HEK293 (cell line): Measurements from ENCODE around the gene LRRFIP1.
A peak's percentile ranks its signal among the peaks of the same experiment; 100 is the strongest.

Source experiments
- CTCF ChIA-PET: fragments of 350-600 bp; formaldehyde crosslinking; extraction: SDS; loops from one replicate; lab custom pipeline; 2021; ENCODE audit warnings: antibody characterized with exemption; lab: Yijun Ruan, JAX
- POLR2A ChIA-PET: fragments of 300-600 bp; formaldehyde crosslinking; extraction: SDS; loops from one replicate; lab custom pipeline; 2020; ENCODE audit warnings: antibody characterized with exemption, inconsistent platforms; lab: Yijun Ruan, JAX
- H3K27ac ChIP-seq: fragments of 200-500 bp; sonication (Bioruptor generic); 2 replicates; pipeline ENCODE4 v1.5.1; 2014; ENCODE audit warnings: low read depth, low read length, control low read depth, inconsistent platforms; ENCODE audit errors: extremely low read depth
- H3K36me3 ChIP-seq, 2 experiments: fragments of 200-500 bp in 1 of 2; sonication (Bioruptor generic) in 1 of 2; 1 replicate in 1 of 2; 2 replicates in 1 of 2; pipeline ENCODE4 v1.5.1; 2014 to 2017; ENCODE audit warnings: inconsistent platforms in 2 of 2, low read length in 2 of 2; ENCODE audit not compliant: control insufficient read depth in 2 of 2, insufficient read depth in 1 of 2
- H3K4me1 ChIP-seq: fragments of 200-500 bp; sonication (Bioruptor generic); 2 replicates; pipeline ENCODE4 v1.5.1; 2014; ENCODE audit warnings: mild to moderate bottlenecking, low read length, inconsistent platforms; ENCODE audit not compliant: control insufficient read depth, insufficient read depth
- H3K4me3 ChIP-seq: 2 replicates; pipeline ENCODE4 v1.5.1; 2011; ENCODE audit warnings: low read depth, mild to moderate bottlenecking, control low read depth, low read length, moderate library complexity
- H3K9me3 ChIP-seq: fragments of 200-500 bp; sonication (Bioruptor generic); 2 replicates; pipeline ENCODE4 v1.5.1; 2014; ENCODE audit warnings: low read depth, low read length, inconsistent platforms; ENCODE audit not compliant: control insufficient read depth, insufficient read depth
- IKZF3 ChIP-seq: fragments of 450-650 bp; IDR thresholded peaks from 2 replicates; pipeline ENCODE4 v1.5.0; 2018; ENCODE audit warnings: missing biosample characterization, mild to moderate bottlenecking, missing genetic modification characterization, moderate library complexity
- YY2 ChIP-seq: fragments of 450-650 bp; formaldehyde crosslinking; IDR thresholded peaks from 2 replicates; pipeline ENCODE4 v1.5.1; 2016; ENCODE audit warnings: missing biosample characterization, missing genetic modification characterization
- ZBTB1 ChIP-seq: fragments of 450-650 bp; formaldehyde crosslinking; IDR thresholded peaks from 2 replicates; pipeline ENCODE4 v1.5.1; 2016; ENCODE audit warnings: missing biosample characterization, missing genetic modification characterization
- ZBTB8A ChIP-seq: fragments of 450-650 bp; formaldehyde crosslinking; IDR thresholded peaks from 2 replicates; pipeline ENCODE4 v1.5.1; 2016; ENCODE audit warnings: missing biosample characterization, missing genetic modification characterization
- ZFHX2 ChIP-seq: fragments of 450-650 bp; formaldehyde crosslinking; conservative IDR thresholded peaks from 2 replicates; pipeline ENCODE4 v1.5.1; 2016; ENCODE audit warnings: missing biosample characterization, missing genetic modification characterization
- ZNF2 ChIP-seq: fragments of 450-650 bp; formaldehyde crosslinking; IDR thresholded peaks from 2 replicates; pipeline ENCODE4 v1.5.1; 2016; ENCODE audit warnings: missing biosample characterization, missing genetic modification characterization
- ZNF239 ChIP-seq: fragments of 450-650 bp; formaldehyde crosslinking; IDR thresholded peaks from 2 replicates; pipeline ENCODE4 v1.5.1; 2016; ENCODE audit warnings: missing biosample characterization, missing genetic modification characterization
- ZNF24 ChIP-seq: fragments of 450-650 bp; formaldehyde crosslinking; IDR thresholded peaks from 2 replicates; pipeline ENCODE4 v1.5.1; 2016; ENCODE audit warnings: missing biosample characterization, missing genetic modification characterization
- ZNF510 ChIP-seq: fragments of 450-650 bp; formaldehyde crosslinking; IDR thresholded peaks from 2 replicates; pipeline ENCODE4 v1.5.1; 2018; ENCODE audit warnings: mild to moderate bottlenecking, missing genetic modification characterization, missing biosample characterization; ENCODE audit not compliant: insufficient replicate concordance
- ZNF585B ChIP-seq: fragments of 450-650 bp; formaldehyde crosslinking; IDR thresholded peaks from 2 replicates; pipeline ENCODE4 v1.5.1; 2016; ENCODE audit warnings: missing biosample characterization, missing genetic modification characterization
- ZNF610 ChIP-seq: fragments of 450-650 bp; formaldehyde crosslinking; IDR thresholded peaks from 2 replicates; pipeline ENCODE4 v1.5.1; 2016; ENCODE audit warnings: missing biosample characterization, missing genetic modification characterization, borderline replicate concordance
- ZNF654 ChIP-seq: fragments of 450-650 bp; formaldehyde crosslinking; IDR thresholded peaks from 2 replicates; pipeline ENCODE4 v1.5.1; 2016; ENCODE audit warnings: low read depth, missing biosample characterization, missing genetic modification characterization
- ZNF791 ChIP-seq: fragments of 450-650 bp; formaldehyde crosslinking; IDR thresholded peaks from 2 replicates; pipeline ENCODE4 v1.5.1; 2016; ENCODE audit warnings: missing biosample characterization, missing genetic modification characterization
- ZSCAN30 ChIP-seq: fragments of 450-650 bp; IDR thresholded peaks from 2 replicates; pipeline ENCODE4 v1.5.1; 2018; ENCODE audit warnings: missing biosample characterization, mild to moderate bottlenecking, missing genetic modification characterization, moderate library complexity
- TF ChIP-seq, protein P1 (sequence below): fragments of 450-650 bp; formaldehyde crosslinking; IDR thresholded peaks from 2 replicates; pipeline ENCODE4 v1.5.1; 2016; ENCODE audit warnings: missing biosample characterization, missing genetic modification characterization
- TF ChIP-seq, protein P2 (sequence below): fragments of 450-650 bp; formaldehyde crosslinking; IDR thresholded peaks from 2 replicates; pipeline ENCODE4 v1.5.1; 2016; ENCODE audit warnings: missing biosample characterization, missing genetic modification characterization
- TF ChIP-seq, protein P3 (sequence below): fragments of 450-650 bp; formaldehyde crosslinking; IDR thresholded peaks from 2 replicates; pipeline ENCODE4 v1.5.1; 2016; ENCODE audit warnings: missing biosample characterization, missing genetic modification characterization
- TF ChIP-seq, protein P4 (sequence below): fragments of 450-650 bp; formaldehyde crosslinking; IDR thresholded peaks from 2 replicates; pipeline ENCODE4 v1.5.0; 2017; ENCODE audit warnings: missing biosample characterization, missing genetic modification characterization, borderline replicate concordance
- TF ChIP-seq, protein P5 (sequence below): fragments of 450-650 bp; formaldehyde crosslinking; IDR thresholded peaks from 2 replicates; pipeline ENCODE4 v1.5.1; 2017; ENCODE audit warnings: missing biosample characterization, missing genetic modification characterization
- TF ChIP-seq, protein P6 (sequence below): sonication (generic); formaldehyde crosslinking; IDR thresholded peaks from 2 replicates; pipeline ENCODE4 v1.8.1; 2022; ENCODE audit warnings: mild to moderate bottlenecking, moderate library complexity, missing genetic modification reagents
- TF ChIP-seq, protein P7 (sequence below): fragments of 450-650 bp; formaldehyde crosslinking; IDR thresholded peaks from 2 replicates; pipeline ENCODE4 v1.5.1; 2016; ENCODE audit warnings: missing biosample characterization, missing genetic modification characterization

LRRFIP1 gene

DNA sequence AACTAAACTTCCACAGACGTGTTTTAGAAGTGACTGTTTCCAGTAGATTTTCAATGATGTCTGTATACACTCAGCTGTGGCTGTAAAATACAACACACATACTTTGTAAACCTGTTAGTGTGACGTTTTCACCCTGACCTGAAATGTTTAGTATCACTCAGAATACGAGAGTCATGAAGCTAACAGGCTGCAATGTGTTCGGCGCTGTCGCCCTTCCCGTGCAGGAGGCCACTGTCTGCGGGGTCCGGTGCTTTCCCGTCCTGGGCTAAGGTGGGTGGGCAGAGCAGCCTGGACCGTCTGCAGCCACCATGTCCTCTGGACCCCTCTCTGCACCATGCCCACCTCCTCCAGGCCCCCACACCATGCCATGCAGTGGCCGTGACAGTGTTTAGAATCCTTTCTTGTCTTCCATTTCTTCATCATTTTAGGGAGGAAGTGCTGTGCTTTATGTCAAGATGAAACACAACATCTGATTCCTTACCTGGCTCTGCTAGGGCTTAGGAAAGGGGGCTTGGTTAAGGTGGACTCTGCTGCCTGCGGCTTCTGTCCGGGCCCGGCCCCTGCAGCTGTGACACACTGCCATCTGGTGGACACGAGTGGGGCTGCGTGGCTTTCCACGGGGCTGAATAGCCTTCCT, 117.3 kb downstream of the LRRFIP1 start:
- Histone ChIP-seq H3K4me3 (no peak overlapping the region), H3K36me3 (peaks cover 0 to 15% of the 10 kb centered on the region in 2 experiments; a peak in 1 of 3 replicates), H3K4me1 (peaks cover 6% of the 10 kb centered on the region; the same call in 1 of the 2 replicates), H3K9me3 (no peaks in the 10 kb centered on the region), H3K27ac (no peak overlapping the region)
- ChIA-PET CTCF (interaction anchor here (0.5 to 7.0 kb wide), 55 partner anchors 10 to 1209 kb away, joined by 3 to 110 read pairs (median 4); partner anchors contain the start of gene RAB17), POLR2A (no interaction called here)
- TF ChIP-seq ZBTB1 (tag by site-specific recombination) (no peak), IKZF3 (tag by site-specific recombination) (no peak), ZFHX2 (tag by site-specific recombination) (no peak), ZNF24 (tag by site-specific recombination) (no peak), ZBTB8A (tag by site-specific recombination) (no peak), YY2 (no peak), ZNF2 (tag by site-specific recombination) (0 out of 2 replicates have a peak, but pooled peaks have one; percentile 37), ZSCAN30 (tag by site-specific recombination) (0 out of 2 replicates have a peak, but pooled peaks have one; percentile 13), ZNF654 (tag by site-specific recombination) (peak; percentile 64), ZNF510 (tag by site-specific recombination) (no peak), ZNF585B (tag by site-specific recombination) (no peak), ZNF610 (no peak), ZNF791 (no peak), ZNF239 (tag by site-specific recombination) (no peak)
- TF ChIP-seq, protein P1, sequence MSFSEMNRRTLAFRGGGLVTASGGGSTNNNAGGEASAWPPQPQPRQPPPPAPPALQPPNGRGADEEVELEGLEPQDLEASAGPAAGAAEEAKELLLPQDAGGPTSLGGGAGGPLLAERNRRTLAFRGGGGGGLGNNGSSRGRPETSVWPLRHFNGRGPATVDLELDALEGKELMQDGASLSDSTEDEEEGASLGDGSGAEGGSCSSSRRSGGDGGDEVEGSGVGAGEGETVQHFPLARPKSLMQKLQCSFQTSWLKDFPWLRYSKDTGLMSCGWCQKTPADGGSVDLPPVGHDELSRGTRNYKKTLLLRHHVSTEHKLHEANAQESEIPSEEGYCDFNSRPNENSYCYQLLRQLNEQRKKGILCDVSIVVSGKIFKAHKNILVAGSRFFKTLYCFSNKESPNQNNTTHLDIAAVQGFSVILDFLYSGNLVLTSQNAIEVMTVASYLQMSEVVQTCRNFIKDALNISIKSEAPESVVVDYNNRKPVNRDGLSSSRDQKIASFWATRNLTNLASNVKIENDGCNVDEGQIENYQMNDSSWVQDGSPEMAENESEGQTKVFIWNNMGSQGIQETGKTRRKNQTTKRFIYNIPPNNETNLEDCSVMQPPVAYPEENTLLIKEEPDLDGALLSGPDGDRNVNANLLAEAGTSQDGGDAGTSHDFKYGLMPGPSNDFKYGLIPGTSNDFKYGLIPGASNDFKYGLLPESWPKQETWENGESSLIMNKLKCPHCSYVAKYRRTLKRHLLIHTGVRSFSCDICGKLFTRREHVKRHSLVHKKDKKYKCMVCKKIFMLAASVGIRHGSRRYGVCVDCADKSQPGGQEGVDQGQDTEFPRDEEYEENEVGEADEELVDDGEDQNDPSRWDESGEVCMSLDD (tag by site-specific recombination): no peak
- TF ChIP-seq, protein P2, sequence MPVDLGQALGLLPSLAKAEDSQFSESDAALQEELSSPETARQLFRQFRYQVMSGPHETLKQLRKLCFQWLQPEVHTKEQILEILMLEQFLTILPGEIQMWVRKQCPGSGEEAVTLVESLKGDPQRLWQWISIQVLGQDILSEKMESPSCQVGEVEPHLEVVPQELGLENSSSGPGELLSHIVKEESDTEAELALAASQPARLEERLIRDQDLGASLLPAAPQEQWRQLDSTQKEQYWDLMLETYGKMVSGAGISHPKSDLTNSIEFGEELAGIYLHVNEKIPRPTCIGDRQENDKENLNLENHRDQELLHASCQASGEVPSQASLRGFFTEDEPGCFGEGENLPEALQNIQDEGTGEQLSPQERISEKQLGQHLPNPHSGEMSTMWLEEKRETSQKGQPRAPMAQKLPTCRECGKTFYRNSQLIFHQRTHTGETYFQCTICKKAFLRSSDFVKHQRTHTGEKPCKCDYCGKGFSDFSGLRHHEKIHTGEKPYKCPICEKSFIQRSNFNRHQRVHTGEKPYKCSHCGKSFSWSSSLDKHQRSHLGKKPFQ (tag by site-specific recombination): no peak
- TF ChIP-seq, protein P3, sequence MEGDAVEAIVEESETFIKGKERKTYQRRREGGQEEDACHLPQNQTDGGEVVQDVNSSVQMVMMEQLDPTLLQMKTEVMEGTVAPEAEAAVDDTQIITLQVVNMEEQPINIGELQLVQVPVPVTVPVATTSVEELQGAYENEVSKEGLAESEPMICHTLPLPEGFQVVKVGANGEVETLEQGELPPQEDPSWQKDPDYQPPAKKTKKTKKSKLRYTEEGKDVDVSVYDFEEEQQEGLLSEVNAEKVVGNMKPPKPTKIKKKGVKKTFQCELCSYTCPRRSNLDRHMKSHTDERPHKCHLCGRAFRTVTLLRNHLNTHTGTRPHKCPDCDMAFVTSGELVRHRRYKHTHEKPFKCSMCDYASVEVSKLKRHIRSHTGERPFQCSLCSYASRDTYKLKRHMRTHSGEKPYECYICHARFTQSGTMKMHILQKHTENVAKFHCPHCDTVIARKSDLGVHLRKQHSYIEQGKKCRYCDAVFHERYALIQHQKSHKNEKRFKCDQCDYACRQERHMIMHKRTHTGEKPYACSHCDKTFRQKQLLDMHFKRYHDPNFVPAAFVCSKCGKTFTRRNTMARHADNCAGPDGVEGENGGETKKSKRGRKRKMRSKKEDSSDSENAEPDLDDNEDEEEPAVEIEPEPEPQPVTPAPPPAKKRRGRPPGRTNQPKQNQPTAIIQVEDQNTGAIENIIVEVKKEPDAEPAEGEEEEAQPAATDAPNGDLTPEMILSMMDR (tag by site-specific recombination): peak; percentile 83
- TF ChIP-seq, protein P4, sequence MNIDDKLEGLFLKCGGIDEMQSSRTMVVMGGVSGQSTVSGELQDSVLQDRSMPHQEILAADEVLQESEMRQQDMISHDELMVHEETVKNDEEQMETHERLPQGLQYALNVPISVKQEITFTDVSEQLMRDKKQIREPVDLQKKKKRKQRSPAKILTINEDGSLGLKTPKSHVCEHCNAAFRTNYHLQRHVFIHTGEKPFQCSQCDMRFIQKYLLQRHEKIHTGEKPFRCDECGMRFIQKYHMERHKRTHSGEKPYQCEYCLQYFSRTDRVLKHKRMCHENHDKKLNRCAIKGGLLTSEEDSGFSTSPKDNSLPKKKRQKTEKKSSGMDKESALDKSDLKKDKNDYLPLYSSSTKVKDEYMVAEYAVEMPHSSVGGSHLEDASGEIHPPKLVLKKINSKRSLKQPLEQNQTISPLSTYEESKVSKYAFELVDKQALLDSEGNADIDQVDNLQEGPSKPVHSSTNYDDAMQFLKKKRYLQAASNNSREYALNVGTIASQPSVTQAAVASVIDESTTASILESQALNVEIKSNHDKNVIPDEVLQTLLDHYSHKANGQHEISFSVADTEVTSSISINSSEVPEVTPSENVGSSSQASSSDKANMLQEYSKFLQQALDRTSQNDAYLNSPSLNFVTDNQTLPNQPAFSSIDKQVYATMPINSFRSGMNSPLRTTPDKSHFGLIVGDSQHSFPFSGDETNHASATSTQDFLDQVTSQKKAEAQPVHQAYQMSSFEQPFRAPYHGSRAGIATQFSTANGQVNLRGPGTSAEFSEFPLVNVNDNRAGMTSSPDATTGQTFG (tag by site-specific recombination): no peak
- TF ChIP-seq, protein P5, sequence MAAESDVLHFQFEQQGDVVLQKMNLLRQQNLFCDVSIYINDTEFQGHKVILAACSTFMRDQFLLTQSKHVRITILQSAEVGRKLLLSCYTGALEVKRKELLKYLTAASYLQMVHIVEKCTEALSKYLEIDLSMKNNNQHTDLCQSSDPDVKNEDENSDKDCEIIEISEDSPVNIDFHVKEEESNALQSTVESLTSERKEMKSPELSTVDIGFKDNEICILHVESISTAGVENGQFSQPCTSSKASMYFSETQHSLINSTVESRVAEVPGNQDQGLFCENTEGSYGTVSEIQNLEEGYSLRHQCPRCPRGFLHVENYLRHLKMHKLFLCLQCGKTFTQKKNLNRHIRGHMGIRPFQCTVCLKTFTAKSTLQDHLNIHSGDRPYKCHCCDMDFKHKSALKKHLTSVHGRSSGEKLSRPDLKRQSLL (tag by site-specific recombination): no peak
- TF ChIP-seq, protein P6, sequence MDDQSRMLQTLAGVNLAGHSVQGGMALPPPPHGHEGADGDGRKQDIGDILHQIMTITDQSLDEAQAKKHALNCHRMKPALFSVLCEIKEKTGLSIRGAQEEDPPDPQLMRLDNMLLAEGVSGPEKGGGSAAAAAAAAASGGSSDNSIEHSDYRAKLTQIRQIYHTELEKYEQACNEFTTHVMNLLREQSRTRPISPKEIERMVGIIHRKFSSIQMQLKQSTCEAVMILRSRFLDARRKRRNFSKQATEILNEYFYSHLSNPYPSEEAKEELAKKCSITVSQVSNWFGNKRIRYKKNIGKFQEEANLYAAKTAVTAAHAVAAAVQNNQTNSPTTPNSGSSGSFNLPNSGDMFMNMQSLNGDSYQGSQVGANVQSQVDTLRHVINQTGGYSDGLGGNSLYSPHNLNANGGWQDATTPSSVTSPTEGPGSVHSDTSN (CRISPR knock-in tag): no peak
- TF ChIP-seq, protein P7, sequence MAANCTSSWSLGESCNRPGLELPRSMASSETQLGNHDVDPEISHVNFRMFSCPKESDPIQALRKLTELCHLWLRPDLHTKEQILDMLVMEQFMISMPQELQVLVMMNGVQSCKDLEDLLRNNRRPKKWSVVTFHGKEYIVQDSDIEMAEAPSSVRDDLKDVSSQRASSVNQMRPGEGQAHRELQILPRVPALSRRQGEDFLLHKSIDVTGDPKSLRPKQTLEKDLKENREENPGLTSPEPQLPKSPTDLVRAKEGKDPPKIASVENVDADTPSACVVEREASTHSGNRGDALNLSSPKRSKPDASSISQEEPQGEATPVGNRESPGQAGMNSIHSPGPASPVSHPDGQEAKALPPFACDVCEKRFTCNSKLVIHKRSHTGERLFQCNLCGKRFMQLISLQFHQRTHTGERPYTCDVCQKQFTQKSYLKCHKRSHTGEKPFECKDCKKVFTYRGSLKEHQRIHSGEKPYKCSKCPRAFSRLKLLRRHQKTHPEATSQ (tag by site-specific recombination): no peak
